Panc1 (cell line): Measurements from ENCODE around the gene FRMD5.

Experiments used
- POLR2AphosphoS5 ChIP-seq: IDR thresholded peaks from 2 replicates; pipeline ENCODE4 v1.6.1; 2012; ENCODE audit warnings: mild to moderate bottlenecking, low read depth, low read length, moderate library complexity
- TF ChIP-seq, protein P1 (sequence below): fragments of 450-650 bp; IDR thresholded peaks from 2 replicates; pipeline ENCODE4 v1.5.1; 2017; ENCODE audit warnings: mild to moderate bottlenecking

DNA sequence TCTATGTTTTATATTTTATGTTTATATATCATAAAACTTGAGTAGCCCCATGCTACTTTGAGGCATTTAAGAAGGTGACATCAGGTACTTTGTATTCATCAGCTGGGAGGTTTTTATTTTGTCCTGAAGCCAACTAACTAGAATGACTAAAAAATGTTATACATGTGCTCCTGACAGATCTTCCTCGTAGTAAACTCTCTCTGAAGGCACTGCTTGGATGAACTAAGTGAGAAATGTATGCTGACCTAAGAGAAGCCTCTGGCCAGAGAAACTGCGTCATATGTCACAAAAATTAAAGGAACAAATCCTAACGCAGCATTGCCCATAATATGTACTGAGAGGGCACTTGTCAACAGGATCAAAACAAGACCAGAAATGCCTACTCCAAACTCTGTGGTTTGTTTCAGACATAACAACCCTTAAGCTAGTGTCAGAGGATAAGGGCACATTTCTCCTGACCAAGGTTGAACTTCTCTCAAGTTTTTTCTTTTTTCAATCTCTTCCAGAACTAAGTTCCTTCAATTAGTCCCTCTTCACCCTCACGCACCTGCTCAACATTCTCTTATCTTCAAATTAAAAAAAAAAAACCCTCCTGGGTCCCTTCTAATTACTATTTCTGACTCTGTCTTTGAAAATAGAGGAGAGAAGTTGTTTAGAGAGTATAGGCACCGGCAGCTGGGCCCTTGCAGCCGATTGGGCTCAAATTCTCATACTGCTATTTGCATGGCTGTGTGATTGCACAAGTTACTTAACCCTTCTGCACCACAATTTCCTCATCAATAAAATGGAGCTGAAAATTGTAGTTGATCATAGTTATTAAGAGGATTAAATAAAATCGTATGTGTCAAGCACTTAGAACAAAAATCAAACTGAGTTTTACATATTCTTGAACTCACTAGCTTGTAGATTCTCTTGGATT lies 159.0 kb downstream of the FRMD5 start:
- TF ChIP-seq, protein P1, sequence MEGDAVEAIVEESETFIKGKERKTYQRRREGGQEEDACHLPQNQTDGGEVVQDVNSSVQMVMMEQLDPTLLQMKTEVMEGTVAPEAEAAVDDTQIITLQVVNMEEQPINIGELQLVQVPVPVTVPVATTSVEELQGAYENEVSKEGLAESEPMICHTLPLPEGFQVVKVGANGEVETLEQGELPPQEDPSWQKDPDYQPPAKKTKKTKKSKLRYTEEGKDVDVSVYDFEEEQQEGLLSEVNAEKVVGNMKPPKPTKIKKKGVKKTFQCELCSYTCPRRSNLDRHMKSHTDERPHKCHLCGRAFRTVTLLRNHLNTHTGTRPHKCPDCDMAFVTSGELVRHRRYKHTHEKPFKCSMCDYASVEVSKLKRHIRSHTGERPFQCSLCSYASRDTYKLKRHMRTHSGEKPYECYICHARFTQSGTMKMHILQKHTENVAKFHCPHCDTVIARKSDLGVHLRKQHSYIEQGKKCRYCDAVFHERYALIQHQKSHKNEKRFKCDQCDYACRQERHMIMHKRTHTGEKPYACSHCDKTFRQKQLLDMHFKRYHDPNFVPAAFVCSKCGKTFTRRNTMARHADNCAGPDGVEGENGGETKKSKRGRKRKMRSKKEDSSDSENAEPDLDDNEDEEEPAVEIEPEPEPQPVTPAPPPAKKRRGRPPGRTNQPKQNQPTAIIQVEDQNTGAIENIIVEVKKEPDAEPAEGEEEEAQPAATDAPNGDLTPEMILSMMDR = no peak
- no peak for TF ChIP-seq POLR2AphosphoS5
